MM.1S (cell line): ENCODE data around the gene FANCE.

Experiments used
- DNase-seq: peaks from one replicate; pipeline ENCODE4 v3.0.0-alpha.2; 2015
- H2AFZ ChIP-seq: fragments of 300-600 bp; sonication (generic); 2 replicates; pipeline ENCODE4 v1.6.0; 2016; ENCODE audit warnings: antibody characterized with exemption, low read length
- H3F3A ChIP-seq: fragments of 300-600 bp; sonication (generic); 2 replicates; pipeline ENCODE4 v1.6.1; 2016; ENCODE audit warnings: mild to moderate bottlenecking, antibody characterized with exemption, low read length, moderate library complexity, mixed read lengths; ENCODE audit not compliant: insufficient read depth
- H3K27ac ChIP-seq: fragments of 300-600 bp; sonication (generic); 2 replicates; pipeline ENCODE4 v1.5.1; 2016; ENCODE audit warnings: mild to moderate bottlenecking, low read length
- H3K27me3 ChIP-seq: fragments of 300-600 bp; sonication (generic); replicated peaks from 2 replicates; pipeline ENCODE4 v1.6.0; 2016; ENCODE audit warnings: low read length; ENCODE audit not compliant: insufficient read depth
- H3K36me3 ChIP-seq: fragments of 300-600 bp; sonication (generic); replicated peaks from 2 replicates; pipeline ENCODE4 v1.6.1; 2016; ENCODE audit warnings: mild to moderate bottlenecking, low read length, mixed read lengths; ENCODE audit not compliant: insufficient read depth
- H3K4me1 ChIP-seq: fragments of 300-600 bp; sonication (generic); 2 replicates; pipeline ENCODE4 v1.6.1; 2016; ENCODE audit warnings: low read length, mixed read lengths
- H3K4me2 ChIP-seq: fragments of 300-600 bp; sonication (generic); 2 replicates; pipeline ENCODE4 v1.6.0; 2016; ENCODE audit warnings: low read depth, low read length
- H3K4me3 ChIP-seq: fragments of 300-600 bp; sonication (generic); 2 replicates; pipeline ENCODE4 v1.5.1; 2016; ENCODE audit warnings: low read length, mixed read lengths
- H3K79me2 ChIP-seq: fragments of 300-600 bp; sonication (generic); 2 replicates; pipeline ENCODE4 v1.6.1; 2016; ENCODE audit warnings: mixed run types, low read length, mixed read lengths
- H3K9ac ChIP-seq: fragments of 300-600 bp; sonication (generic); 2 replicates; pipeline ENCODE4 v1.6.1; 2016; ENCODE audit warnings: low read length, mixed read lengths
- H3K9me2 ChIP-seq: fragments of 300-600 bp; sonication (generic); replicated peaks from 2 replicates; pipeline ENCODE4 v1.6.1; 2016; ENCODE audit warnings: mild to moderate bottlenecking, low read length, mixed read lengths; ENCODE audit not compliant: insufficient read depth
- H3K9me3 ChIP-seq: fragments of 300-600 bp; sonication (generic); replicated peaks from 2 replicates; pipeline ENCODE4 v1.6.1; 2016; ENCODE audit warnings: mild to moderate bottlenecking, low read length, mixed read lengths; ENCODE audit not compliant: insufficient read depth
- H4K20me1 ChIP-seq: fragments of 300-600 bp; sonication (generic); 2 replicates; pipeline ENCODE4 v1.6.1; 2016; ENCODE audit warnings: mild to moderate bottlenecking, low read length, moderate library complexity, mixed read lengths; ENCODE audit not compliant: insufficient read depth
- EZH2 ChIP-seq: fragments of 300-600 bp; sonication (generic); optimal IDR thresholded peaks from 2 replicates; pipeline ENCODE3; 2017; ENCODE audit warnings: low read depth, mild to moderate bottlenecking, antibody characterized with exemption, low read length, mixed read lengths
- EZH2phosphoT487 ChIP-seq: fragments of 300-600 bp; sonication (generic); IDR thresholded peaks from 2 replicates; pipeline ENCODE4 v1.6.1; 2018; ENCODE audit warnings: antibody characterized with exemption, low read length
- TF ChIP-seq, protein P1 (sequence below): fragments of 300-600 bp; sonication (generic); IDR thresholded peaks from 2 replicates; pipeline ENCODE4 v1.5.1; 2016; ENCODE audit warnings: antibody characterized with exemption, low read length, mixed read lengths

The FANCE gene

DNA sequence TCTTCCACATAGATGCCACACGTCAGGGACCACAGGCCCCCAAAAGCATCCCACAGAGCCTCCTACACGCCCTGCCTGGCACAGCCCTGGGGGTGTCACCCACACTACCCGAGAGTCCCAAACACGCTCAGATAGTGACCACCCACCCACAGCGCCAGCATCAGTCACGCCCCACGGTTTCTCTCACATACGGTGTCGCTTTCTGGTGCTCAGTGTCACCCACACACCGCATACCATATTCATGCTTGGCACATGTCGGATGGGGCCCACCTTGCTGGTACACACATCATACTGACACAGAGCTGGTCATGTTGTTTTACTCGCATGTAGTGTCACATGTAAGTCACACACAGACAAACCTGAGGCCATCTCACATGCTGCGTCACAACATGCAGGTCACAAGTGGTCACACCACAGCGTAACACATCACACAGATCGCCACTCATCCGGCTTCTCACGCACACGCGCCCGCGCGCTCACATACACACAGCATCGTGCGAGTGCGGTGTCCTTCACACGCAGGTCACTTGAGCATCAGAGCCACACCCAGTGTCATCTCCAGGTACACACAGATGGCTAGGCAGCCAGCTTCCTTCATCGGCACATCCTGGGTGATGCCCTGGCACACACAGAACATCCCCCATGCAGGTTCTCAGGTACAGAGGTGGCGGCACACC lies 41.3 kb downstream of the FANCE start:
- no peaks in the 10 kb centered on the region for H3K4me1 ChIP-seq
- H3K27me3 ChIP-seq: peaks cover 16% of the 10 kb centered on the region
- no peak overlapping the region for H2AFZ ChIP-seq
- no peaks in the 10 kb centered on the region for H3K79me2 ChIP-seq
- no peak overlapping the region for H3K4me3 ChIP-seq
- H4K20me1 ChIP-seq: no peaks in the 10 kb centered on the region
- H3K27ac ChIP-seq: no peak overlapping the region
- TF ChIP-seq EZH2phosphoT487: no peak
- TF ChIP-seq, protein P1, sequence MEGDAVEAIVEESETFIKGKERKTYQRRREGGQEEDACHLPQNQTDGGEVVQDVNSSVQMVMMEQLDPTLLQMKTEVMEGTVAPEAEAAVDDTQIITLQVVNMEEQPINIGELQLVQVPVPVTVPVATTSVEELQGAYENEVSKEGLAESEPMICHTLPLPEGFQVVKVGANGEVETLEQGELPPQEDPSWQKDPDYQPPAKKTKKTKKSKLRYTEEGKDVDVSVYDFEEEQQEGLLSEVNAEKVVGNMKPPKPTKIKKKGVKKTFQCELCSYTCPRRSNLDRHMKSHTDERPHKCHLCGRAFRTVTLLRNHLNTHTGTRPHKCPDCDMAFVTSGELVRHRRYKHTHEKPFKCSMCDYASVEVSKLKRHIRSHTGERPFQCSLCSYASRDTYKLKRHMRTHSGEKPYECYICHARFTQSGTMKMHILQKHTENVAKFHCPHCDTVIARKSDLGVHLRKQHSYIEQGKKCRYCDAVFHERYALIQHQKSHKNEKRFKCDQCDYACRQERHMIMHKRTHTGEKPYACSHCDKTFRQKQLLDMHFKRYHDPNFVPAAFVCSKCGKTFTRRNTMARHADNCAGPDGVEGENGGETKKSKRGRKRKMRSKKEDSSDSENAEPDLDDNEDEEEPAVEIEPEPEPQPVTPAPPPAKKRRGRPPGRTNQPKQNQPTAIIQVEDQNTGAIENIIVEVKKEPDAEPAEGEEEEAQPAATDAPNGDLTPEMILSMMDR: no peak
- TF ChIP-seq EZH2: no peak
- H3K36me3 ChIP-seq: no peaks in the 10 kb centered on the region
- no peak overlapping the region for H3K9ac ChIP-seq
- no peaks in the 10 kb centered on the region for H3F3A ChIP-seq
- no peak overlapping the region for H3K4me2 ChIP-seq
- H3K9me3 ChIP-seq: no peaks in the 10 kb centered on the region
- no peak for DNase-seq
- no peaks in the 10 kb centered on the region for H3K9me2 ChIP-seq

DNA sequence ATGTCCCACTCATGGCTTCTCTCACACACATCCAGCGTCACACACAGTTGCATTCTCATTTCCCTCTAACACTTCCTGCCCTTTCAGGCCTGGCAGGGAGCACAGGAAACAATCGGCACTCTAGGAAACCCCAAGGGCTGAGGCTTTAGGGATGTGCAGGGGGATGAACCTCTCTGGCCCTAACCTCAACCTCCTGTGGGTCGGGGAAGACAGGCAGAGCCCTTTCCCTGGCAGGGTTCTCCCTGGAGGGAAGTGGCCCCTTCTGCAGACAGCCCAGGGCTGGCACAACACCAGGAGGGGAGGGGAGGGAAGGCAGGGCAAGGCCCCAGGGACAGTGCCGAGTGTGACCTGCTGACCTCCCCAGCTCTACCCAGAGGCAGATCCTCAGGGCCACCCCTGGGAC lies 42.0 kb downstream of the FANCE start:
- Histone ChIP-seq H4K20me1 (no peaks in the 10 kb centered on the region), H3K4me3 (no peak overlapping the region), H3K27ac (no peak overlapping the region), H3K9ac (no peak overlapping the region), H3K36me3 (no peaks in the 10 kb centered on the region), H3K9me2 (no peaks in the 10 kb centered on the region), H3K27me3 (peaks cover 23% of the 10 kb centered on the region), H3F3A (no peaks in the 10 kb centered on the region), H3K9me3 (no peaks in the 10 kb centered on the region), H2AFZ (no peak overlapping the region), H3K4me2 (no peak overlapping the region), H3K79me2 (no peaks in the 10 kb centered on the region), H3K4me1 (no peaks in the 10 kb centered on the region)
- no peak for TF ChIP-seq EZH2
- TF ChIP-seq EZH2phosphoT487: no peak
- no peak for DNase-seq

DNA sequence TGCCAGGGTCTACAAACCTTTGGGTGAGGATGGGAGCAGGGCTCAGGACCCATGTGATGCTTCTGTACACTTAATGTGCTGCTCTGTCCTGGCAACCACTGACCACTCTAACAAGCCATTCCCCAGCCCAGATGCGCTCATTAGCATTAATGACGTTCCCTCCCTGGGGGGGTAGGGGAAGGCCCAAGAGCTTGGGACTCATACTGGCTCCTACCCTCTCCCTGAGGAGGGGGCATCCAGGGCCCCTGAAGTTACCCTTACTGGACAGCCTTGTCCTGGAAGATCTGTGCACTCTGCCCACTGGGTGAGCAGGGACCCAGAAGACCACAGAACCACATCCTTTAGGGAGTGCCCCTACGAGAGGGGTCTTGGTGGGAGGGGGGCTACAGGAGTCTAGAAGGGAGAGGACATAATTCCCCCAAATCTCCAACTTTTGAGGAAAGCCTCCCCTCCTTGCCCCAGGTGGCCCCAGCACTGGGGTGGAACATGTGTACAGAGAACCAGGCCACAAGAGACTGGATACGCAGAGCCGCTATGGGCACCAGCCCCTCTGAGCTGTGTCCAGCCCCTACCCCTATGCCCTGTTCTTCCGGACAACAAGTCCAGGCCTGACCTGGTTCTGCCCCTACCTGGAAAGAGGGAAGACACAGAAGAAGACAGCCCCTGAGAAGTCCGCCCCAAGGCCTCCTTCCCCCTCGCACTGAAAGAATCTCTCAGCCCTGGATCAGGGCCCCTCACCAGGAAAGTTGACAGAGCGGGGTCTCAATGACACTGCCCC lies 43.3 kb downstream of the FANCE start:
- H3K4me1 ChIP-seq: no peaks in the 10 kb centered on the region
- H3F3A ChIP-seq: no peaks in the 10 kb centered on the region
- TF ChIP-seq, protein P1: no peak
- TF ChIP-seq EZH2 (no peak), EZH2phosphoT487 (no peak)
- no peaks in the 10 kb centered on the region for H3K36me3 ChIP-seq
- H2AFZ ChIP-seq: no peak overlapping the region
- no peaks in the 10 kb centered on the region for H3K9me2 ChIP-seq
- H3K4me2 ChIP-seq: no peak overlapping the region
- no peak overlapping the region for H3K4me3 ChIP-seq
- no peak for DNase-seq
- H3K9me3 ChIP-seq: no peaks in the 10 kb centered on the region
- no peak overlapping the region for H3K9ac ChIP-seq
- peaks cover 24% of the 10 kb centered on the region for H3K27me3 ChIP-seq
- H3K27ac ChIP-seq: no peak overlapping the region
- no peaks in the 10 kb centered on the region for H3K79me2 ChIP-seq
- no peaks in the 10 kb centered on the region for H4K20me1 ChIP-seq
